DMS 273 (cell line): Measurements from ENCODE around the gene HEBP2.
"Not testable (repeated sequence)": the region's sequence is repeated elsewhere in the genome, so short reads cannot be mapped to it uniquely, and the experiment has no call there.

ENCODE experiments used
- DNase-seq: peaks from one replicate; lab custom pipeline; 2025; ENCODE audit not compliant: unreplicated experiment; lab: John Stamatoyannopoulos, UW

HEBP2 gene

DNA sequence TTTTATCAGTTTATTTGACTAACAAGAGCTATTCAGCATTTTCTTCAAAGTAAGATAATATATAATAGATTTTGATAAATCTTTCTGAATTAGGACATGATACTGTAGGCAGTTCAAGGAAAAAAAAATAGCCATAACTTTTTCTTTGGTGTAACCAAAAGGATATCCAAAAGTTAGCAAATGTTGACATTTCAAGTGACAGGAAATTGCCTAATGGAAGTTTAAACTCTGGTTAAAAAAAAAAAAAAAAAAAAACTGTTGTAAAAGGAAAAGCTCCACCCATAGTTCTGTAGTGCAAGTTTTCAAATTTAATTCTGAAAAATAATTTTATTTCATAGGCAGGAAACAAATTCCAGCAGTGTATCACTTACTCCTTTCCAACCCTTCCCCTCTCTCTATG is 18.8 kb downstream of the HEBP2 start:
- DNase-seq: no peak

DNA sequence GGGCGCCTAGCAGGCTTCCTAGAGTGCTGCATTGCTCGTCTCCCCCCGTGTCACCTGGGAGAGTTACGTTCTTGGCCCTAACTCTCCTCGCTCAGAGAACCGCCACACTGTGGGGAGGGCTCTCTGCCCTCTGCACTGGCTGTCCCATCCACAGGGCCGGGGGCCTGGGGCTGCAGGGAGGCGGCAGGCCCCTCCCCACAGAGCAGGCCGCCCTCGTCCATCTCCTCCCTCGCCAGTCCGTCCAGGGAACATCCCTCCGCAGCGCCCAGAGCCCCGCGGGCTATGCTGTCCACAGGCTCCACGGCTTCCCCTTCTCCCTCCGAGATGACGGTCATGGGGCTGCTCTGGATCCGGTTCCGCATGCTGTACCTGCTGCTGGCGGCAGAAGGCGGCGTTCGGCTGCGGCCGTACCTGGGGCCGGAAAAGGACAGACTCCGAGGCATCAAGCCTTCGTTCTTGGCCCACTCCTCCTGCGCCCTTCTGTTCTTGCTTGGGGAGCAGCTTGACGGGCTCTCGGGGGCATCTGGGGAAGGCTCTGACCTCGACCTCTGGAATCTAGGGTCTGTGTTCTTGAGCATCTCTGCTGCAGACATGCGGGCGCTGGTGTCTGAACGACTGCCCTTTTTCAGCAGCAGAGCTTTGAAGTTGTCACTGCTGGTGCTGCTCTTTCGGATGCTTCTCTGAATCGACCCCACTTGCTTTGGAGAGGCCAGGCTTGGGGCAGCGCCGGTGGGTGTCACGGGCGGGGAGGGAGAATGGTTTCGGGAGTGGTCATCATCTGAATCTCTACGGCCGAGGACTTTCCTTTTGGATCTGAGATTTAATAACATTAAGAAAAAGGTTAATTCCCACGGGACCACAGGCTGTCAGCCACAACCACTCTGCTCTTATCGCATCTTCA is 20.2 kb downstream of the HEBP2 start:
- no peak for DNase-seq

DNA sequence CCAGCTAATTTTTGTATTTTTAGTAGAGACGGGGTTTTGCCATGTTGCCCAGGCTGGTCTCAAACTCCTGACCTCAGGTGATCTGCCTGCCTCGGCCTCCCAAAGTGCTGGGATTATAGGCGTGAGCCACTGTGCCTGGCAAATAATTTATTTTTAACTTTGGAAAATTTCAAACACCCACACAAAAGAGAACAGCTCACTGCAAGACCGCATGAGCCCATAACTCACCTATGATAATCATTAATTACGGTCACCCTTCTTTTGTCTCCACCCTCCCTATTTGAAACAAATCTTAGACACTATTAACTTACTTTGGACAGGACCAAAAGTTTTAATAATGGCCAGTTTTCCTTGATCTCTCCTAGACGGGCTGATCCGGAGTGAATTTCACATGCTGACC is 21.2 kb downstream of the HEBP2 start:
- DNase-seq: not testable (repeated sequence)

- no peak for DNase-seq
Observed at GRCh38 chr6:138426500-138427123, 22.6 kb downstream of the HEBP2 start.

DNA sequence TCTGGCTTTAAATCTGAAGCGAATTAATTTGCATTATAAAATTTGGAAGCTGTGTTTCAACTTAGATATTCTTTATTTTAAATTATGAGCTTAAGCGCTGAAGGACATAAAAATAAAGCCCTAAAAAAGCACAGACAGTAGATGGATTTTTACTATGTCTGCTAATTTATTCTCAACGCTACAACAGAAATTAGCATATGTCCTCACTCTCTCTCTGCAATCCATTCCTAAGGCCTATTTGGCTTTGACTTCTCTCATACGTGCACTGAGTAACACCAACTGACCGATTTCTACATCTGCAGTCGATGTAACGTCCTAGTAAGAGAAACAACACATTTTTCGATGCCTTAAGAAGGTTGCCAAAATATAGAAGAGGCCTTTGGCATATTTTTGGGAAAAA is 23.7 kb downstream of the HEBP2 start:
- no peak for DNase-seq

- peak; percentile 67 for DNase-seq
Observed at GRCh38 chr6:138428944-138429598, 25.0 kb downstream of the HEBP2 start.

- no peak for DNase-seq
Observed at GRCh38 chr6:138429761-138430160, 25.7 kb downstream of the HEBP2 start.

DNA sequence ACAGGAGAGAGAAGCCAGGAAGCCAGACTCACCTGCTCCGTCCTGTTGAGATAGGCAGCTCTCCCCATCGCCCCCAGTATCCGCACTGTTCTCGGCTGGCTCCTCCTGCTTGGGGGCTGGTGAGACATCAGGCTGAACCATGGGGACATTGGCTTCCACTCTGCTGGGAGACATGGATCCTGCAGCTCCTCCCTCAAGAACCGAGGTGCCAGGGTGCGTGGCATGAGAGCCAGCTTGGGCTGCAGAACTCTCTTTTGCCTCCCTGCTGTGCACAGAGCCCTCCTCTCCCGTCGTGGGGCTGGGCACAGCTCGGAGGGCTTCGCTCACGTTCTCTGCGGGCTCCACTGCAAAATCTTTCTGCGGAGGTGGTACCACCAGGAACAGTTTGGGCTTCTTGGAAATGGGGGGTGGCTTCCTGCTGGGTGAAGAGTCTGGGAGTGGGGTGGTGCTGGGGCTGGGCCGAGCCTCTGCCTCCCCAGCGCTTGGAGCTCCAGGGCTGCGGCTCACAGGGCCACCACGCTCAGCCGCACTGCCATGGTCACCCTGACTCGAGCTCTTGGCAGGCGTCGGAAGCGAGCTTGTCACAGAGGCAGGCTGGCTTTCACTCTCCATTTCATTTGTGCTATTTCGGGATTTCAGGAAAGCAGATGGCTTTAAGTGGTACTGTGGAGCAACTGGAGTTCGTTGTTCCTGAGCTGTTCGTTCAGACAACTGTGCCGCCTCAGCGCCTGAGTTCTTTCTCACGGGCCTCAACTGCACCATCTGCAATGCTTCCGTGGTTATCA is 26.5 kb downstream of the HEBP2 start:
- DNase-seq: no peak

- DNase-seq: no peak
Observed at GRCh38 chr6:138431256-138432062, 27.4 kb downstream of the HEBP2 start.

DNA sequence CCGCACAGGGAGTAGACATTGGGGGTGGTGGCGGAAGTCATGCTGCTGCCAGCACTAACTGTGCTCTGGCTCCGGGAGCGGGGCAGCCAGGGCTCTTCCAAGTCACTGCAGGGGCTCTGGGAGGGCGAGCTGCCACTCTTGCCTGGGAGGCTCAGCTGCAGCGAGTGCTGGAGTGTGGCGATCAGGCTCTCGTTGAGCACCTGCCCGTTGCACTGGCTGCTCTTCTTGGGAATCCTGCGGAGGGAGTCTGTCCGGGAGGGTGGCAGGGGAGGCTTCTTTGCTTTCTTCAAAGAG is 28.0 kb downstream of the HEBP2 start:
- no peak for DNase-seq

- no peak for DNase-seq
Observed at GRCh38 chr6:138434096-138434495, 30.1 kb downstream of the HEBP2 start.

- no peak for DNase-seq
Observed at GRCh38 chr6:138434925-138435324, 30.9 kb downstream of the HEBP2 start.

GRCh38 chr6:138439546-138439945 is 35.5 kb downstream of the HEBP2 start:
- no peak for DNase-seq

DNA sequence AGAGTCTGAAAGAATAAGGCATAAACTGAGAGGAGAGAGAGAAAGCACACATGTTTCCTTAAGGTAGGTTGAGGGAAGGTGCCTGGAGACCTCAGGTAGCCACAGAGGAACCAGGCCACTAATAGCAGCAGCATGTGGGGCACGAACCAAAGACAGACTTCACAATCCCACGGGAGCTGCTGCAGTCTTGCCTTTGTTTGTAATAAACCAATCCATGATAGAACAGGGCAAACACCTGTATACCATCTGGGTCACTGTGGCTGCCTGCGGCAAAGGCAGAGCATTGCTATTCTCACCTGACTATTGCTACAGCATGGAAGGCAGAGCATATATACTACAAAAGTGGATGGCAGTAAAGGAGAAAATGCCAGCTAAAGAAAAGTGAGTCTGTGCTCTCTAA is 36.3 kb downstream of the HEBP2 start:
- DNase-seq: no peak

GRCh38 chr6:138440758-138441357 is 36.8 kb downstream of the HEBP2 start:
- DNase-seq: no peak

GRCh38 chr6:138441965-138442364 is 37.9 kb downstream of the HEBP2 start:
- no peak for DNase-seq

DNA sequence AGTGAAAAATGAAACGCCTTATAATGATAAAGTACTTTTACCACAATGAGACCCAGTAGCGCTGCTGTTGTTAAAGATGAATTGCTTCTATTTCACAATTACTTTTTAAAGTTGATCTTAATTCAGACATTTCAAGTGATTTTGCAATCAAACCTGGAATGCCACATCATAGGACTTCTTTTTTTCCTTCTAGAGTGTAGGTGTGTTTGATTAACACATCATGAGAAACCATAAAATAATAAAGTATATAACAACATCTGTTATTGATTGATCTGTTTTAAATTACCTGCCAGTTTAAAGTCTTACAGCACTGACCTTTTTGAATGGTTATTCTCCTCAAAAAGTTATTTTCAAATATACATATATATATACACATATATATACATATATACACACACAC is 38.6 kb downstream of the HEBP2 start:
- no peak for DNase-seq

DNA sequence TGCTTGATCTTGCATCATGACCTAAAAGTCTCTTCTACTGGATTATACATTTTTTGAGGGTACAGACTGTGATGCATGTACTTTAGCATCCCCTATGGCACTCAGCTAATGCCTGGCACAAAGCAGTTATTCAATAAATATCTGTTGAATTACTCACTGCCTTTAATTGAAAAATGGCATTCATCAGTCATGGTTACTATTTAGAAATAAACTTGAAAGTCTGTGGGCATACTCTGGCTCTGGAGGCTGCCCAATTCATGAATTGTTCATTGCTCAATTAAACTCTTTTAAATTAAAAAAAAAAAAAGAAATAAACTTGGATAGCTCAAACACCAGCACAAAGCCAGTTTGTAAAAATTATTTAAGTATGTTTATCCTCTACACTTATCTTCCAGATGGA is 40.0 kb downstream of the HEBP2 start:
- DNase-seq: no peak

DNA sequence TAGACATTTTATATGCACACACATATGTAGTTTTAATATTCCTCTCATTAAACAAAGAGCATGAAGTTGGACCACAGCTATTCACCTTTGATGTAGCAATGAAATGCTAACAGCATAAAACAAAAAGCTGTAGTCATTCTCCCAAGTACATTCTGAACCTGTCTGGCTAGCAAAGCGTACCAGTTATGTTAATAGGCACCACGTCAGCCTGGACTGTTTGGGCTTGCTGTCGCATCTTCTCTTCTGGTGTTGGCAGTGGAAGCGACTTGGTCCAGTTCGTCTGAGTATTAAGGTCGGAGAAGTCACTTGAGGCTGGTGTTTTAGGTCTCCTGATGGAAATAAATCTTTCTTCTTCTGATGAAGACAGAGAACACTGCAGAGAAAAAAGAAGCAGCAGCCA is 42.8 kb downstream of the HEBP2 start:
- no peak for DNase-seq

DNA sequence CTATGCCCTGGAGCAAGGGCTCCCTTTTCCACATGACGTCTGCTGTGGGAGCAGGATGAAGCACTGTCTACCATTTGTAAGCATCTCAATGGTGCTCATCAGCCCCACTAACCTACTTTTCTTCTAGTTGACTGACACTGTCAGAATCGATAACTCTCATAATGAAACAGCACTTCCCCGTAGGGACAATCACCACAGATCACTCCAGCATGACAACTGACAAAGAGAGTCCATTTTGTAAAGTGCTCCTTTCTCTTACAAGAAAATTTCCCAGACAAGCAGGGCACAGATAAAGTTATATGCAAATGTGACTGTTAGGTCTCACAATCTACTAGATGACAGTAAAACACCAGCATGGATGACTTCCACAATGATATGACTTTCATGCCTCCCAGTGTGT is 46.4 kb downstream of the HEBP2 start:
- DNase-seq: no peak
